Esophagus squamous epithelium (tissue), 4 donors: Measurements from ENCODE around the gene DAP.

Experiments
- CTCF ChIP-seq, 6 experiments: fragments of 450-650 bp in 4 of 6; fragments of 200-600 bp in 2 of 6; sonication (generic) in 2 of 6; IDR thresholded peaks; one replicate each; pipeline ENCODE4 v1.5.1; 2016 to 2019; ENCODE audit warnings: antibody characterized with exemption in 6 of 6, mild to moderate bottlenecking in 4 of 6, moderate library complexity in 4 of 6
- POLR2A ChIP-seq, 4 donors: fragments of 450-650 bp; IDR thresholded peaks; one replicate each; pipeline ENCODE4 v1.6.1; 2017; ENCODE audit warnings: antibody characterized with exemption in 4 of 4, mild to moderate bottlenecking in 4 of 4, moderate library complexity in 3 of 4

GRCh38 chr5:10654566-10654965 is 106.5 kb downstream of the DAP start:
- TF ChIP-seq CTCF (IDR thresholded peaks at IDR 0.05), result no peak
- no peak for TF ChIP-seq POLR2A (IDR thresholded peaks at IDR 0.05)
